HEK293 (cell line): ENCODE results near the gene NAE1.

ENCODE experiments used
- CTCF ChIA-PET: fragments of 350-600 bp; formaldehyde crosslinking; extraction: SDS; loops from one replicate; lab custom pipeline; 2021; ENCODE audit warnings: antibody characterized with exemption; lab: Yijun Ruan, JAX
- POLR2A ChIA-PET: fragments of 300-600 bp; formaldehyde crosslinking; extraction: SDS; loops from one replicate; lab custom pipeline; 2020; ENCODE audit warnings: antibody characterized with exemption, inconsistent platforms; lab: Yijun Ruan, JAX
- H3K27ac ChIP-seq: fragments of 200-500 bp; sonication (Bioruptor generic); 2 replicates; pipeline ENCODE4 v1.5.1; 2014; ENCODE audit warnings: low read depth, low read length, control low read depth, inconsistent platforms; ENCODE audit errors: extremely low read depth
- H3K36me3 ChIP-seq, 2 experiments: fragments of 200-500 bp in 1 of 2; sonication (Bioruptor generic) in 1 of 2; 1 replicate in 1 of 2; 2 replicates in 1 of 2; pipeline ENCODE4 v1.5.1; 2014 to 2017; ENCODE audit warnings: inconsistent platforms in 2 of 2, low read length in 2 of 2; ENCODE audit not compliant: control insufficient read depth in 2 of 2, insufficient read depth in 1 of 2
- H3K4me1 ChIP-seq: fragments of 200-500 bp; sonication (Bioruptor generic); 2 replicates; pipeline ENCODE4 v1.5.1; 2014; ENCODE audit warnings: mild to moderate bottlenecking, low read length, inconsistent platforms; ENCODE audit not compliant: control insufficient read depth, insufficient read depth
- H3K4me3 ChIP-seq: 2 replicates; pipeline ENCODE4 v1.5.1; 2011; ENCODE audit warnings: low read depth, mild to moderate bottlenecking, control low read depth, low read length, moderate library complexity
- H3K9me3 ChIP-seq: fragments of 200-500 bp; sonication (Bioruptor generic); 2 replicates; pipeline ENCODE4 v1.5.1; 2014; ENCODE audit warnings: low read depth, low read length, inconsistent platforms; ENCODE audit not compliant: control insufficient read depth, insufficient read depth
- GFI1B ChIP-seq: fragments of 450-650 bp; formaldehyde crosslinking; IDR thresholded peaks from 2 replicates; pipeline ENCODE4 v1.5.1; 2016; ENCODE audit warnings: missing biosample characterization, missing genetic modification characterization
- GLI4 ChIP-seq: fragments of 450-650 bp; formaldehyde crosslinking; IDR thresholded peaks from 2 replicates; pipeline ENCODE4 v1.5.1; 2016; ENCODE audit warnings: missing biosample characterization, missing genetic modification characterization
- HOXA7 ChIP-seq: sonication (generic); formaldehyde crosslinking; IDR thresholded peaks from 2 replicates; pipeline ENCODE4 v1.8.1; 2022; ENCODE audit warnings: missing genetic modification reagents, borderline replicate concordance
- OVOL3 ChIP-seq: fragments of 450-650 bp; formaldehyde crosslinking; IDR thresholded peaks from 2 replicates; pipeline ENCODE4 v1.5.1; 2016; ENCODE audit warnings: missing biosample characterization, missing genetic modification characterization
- PBX3 ChIP-seq: sonication (generic); formaldehyde crosslinking; IDR thresholded peaks from 2 replicates; pipeline ENCODE4 v1.8.1; 2022; ENCODE audit warnings: mild to moderate bottlenecking, moderate library complexity, missing genetic modification reagents
- SCRT1 ChIP-seq: fragments of 450-650 bp; formaldehyde crosslinking; IDR thresholded peaks from 2 replicates; pipeline ENCODE4 v1.5.1; 2016; ENCODE audit warnings: missing biosample characterization, missing genetic modification characterization, borderline replicate concordance
- SETDB1 ChIP-seq: IDR thresholded peaks from one replicate; pipeline ENCODE4 v1.6.1; 2017; ENCODE audit warnings: mild to moderate bottlenecking, low read length, moderate library complexity, mixed read lengths; ENCODE audit not compliant: insufficient read length
- ZBTB20 ChIP-seq: fragments of 450-650 bp; formaldehyde crosslinking; IDR thresholded peaks from 2 replicates; pipeline ENCODE4 v1.5.1; 2016; ENCODE audit warnings: missing biosample characterization, missing genetic modification characterization
- ZNF114 ChIP-seq: fragments of 450-650 bp; formaldehyde crosslinking; IDR thresholded peaks from 2 replicates; pipeline ENCODE4 v1.5.0; 2017; ENCODE audit warnings: missing biosample characterization, missing genetic modification characterization
- ZNF140 ChIP-seq: fragments of 450-650 bp; formaldehyde crosslinking; IDR thresholded peaks from 2 replicates; pipeline ENCODE4 v1.5.1; 2016; ENCODE audit warnings: missing biosample characterization, missing genetic modification characterization
- ZNF239 ChIP-seq: fragments of 450-650 bp; formaldehyde crosslinking; IDR thresholded peaks from 2 replicates; pipeline ENCODE4 v1.5.1; 2016; ENCODE audit warnings: missing biosample characterization, missing genetic modification characterization
- ZNF248 ChIP-seq: fragments of 450-650 bp; formaldehyde crosslinking; IDR thresholded peaks from 2 replicates; pipeline ENCODE4 v1.5.1; 2017; ENCODE audit warnings: missing biosample characterization, missing genetic modification characterization
- ZNF26 ChIP-seq: fragments of 450-650 bp; formaldehyde crosslinking; IDR thresholded peaks from 2 replicates; pipeline ENCODE4 v1.5.1; 2016; ENCODE audit warnings: missing biosample characterization, missing genetic modification characterization
- ZNF266 ChIP-seq: fragments of 450-650 bp; formaldehyde crosslinking; IDR thresholded peaks from 2 replicates; pipeline ENCODE4 v1.5.1; 2016; ENCODE audit warnings: missing biosample characterization, missing genetic modification characterization, low read depth
- ZNF335 ChIP-seq: fragments of 450-650 bp; formaldehyde crosslinking; conservative IDR thresholded peaks from 2 replicates; pipeline ENCODE4 v1.5.1; 2016; ENCODE audit warnings: missing biosample characterization, missing genetic modification characterization
- ZNF416 ChIP-seq: fragments of 450-650 bp; formaldehyde crosslinking; IDR thresholded peaks from 2 replicates; pipeline ENCODE4 v1.5.1; 2016; ENCODE audit warnings: missing biosample characterization, missing genetic modification characterization
- ZNF510 ChIP-seq: fragments of 450-650 bp; formaldehyde crosslinking; IDR thresholded peaks from 2 replicates; pipeline ENCODE4 v1.5.1; 2018; ENCODE audit warnings: mild to moderate bottlenecking, missing genetic modification characterization, missing biosample characterization; ENCODE audit not compliant: insufficient replicate concordance
- ZNF518A ChIP-seq: fragments of 450-650 bp; formaldehyde crosslinking; conservative IDR thresholded peaks from 2 replicates; pipeline ENCODE4 v1.5.1; 2016; ENCODE audit warnings: low read depth, missing biosample characterization, missing genetic modification characterization
- ZNF521 ChIP-seq: fragments of 450-650 bp; formaldehyde crosslinking; IDR thresholded peaks from 2 replicates; pipeline ENCODE4 v1.5.1; 2017; ENCODE audit warnings: missing biosample characterization, mild to moderate bottlenecking, missing genetic modification characterization
- ZNF549 ChIP-seq: fragments of 450-650 bp; IDR thresholded peaks from 2 replicates; pipeline ENCODE4 v1.5.1; 2018; ENCODE audit warnings: missing biosample characterization, missing genetic modification characterization, mild to moderate bottlenecking, inconsistent platforms, moderate library complexity
- ZNF561 ChIP-seq: fragments of 450-650 bp; IDR thresholded peaks from 2 replicates; pipeline ENCODE4 v1.5.1; 2018; ENCODE audit warnings: missing biosample characterization, missing genetic modification characterization, borderline replicate concordance
- ZNF600 ChIP-seq: fragments of 450-650 bp; formaldehyde crosslinking; IDR thresholded peaks from 2 replicates; pipeline ENCODE4 v1.5.1; 2016; ENCODE audit warnings: missing biosample characterization, missing genetic modification characterization
- ZNF626 ChIP-seq: fragments of 450-650 bp; sonication (Bioruptor Pico); formaldehyde crosslinking; IDR thresholded peaks from 2 replicates; pipeline ENCODE4 v1.5.1; 2018; ENCODE audit warnings: missing biosample characterization, missing genetic modification characterization, inconsistent platforms
- ZNF830 ChIP-seq: fragments of 450-650 bp; IDR thresholded peaks from 2 replicates; pipeline ENCODE4 v1.5.0; 2018; ENCODE audit warnings: missing biosample characterization, missing genetic modification characterization, low read depth, mild to moderate bottlenecking, moderate library complexity
- ZSCAN18 ChIP-seq: fragments of 450-650 bp; formaldehyde crosslinking; IDR thresholded peaks from 2 replicates; pipeline ENCODE4 v1.5.1; 2016; ENCODE audit warnings: missing biosample characterization, missing genetic modification characterization

NAE1 gene

GRCh38 chr16:66840883-66841282 lies 10.1 kb upstream of the NAE1 start:
- no peak overlapping the region for H3K27ac ChIP-seq
- no peaks in the 10 kb centered on the region for H3K36me3 ChIP-seq
- no peak overlapping the region for H3K4me3 ChIP-seq
- H3K4me1 ChIP-seq = no peaks in the 10 kb centered on the region
- H3K9me3 ChIP-seq = no peaks in the 10 kb centered on the region
- ChIA-PET POLR2A (interaction anchor here (0.8 kb wide), 1 partner anchor 9 kb away, joined by 6 read pairs; no protein-coding TSS in a partner anchor), CTCF (interaction anchor here (2.8 kb wide), 1 partner anchor 26 kb away, joined by 10 read pairs; no protein-coding TSS in a partner anchor)
- TF ChIP-seq GLI4 (tag by site-specific recombination) (no peak), ZSCAN18 (no peak), GFI1B (no peak), ZNF416 (tag by site-specific recombination) (no peak), ZNF561 (no peak), SCRT1 (no peak), ZNF518A (tag by site-specific recombination) (no peak), OVOL3 (tag by site-specific recombination) (no peak), ZNF521 (tag by site-specific recombination) (no peak), HOXA7 (CRISPR knock-in tag) (no peak), ZBTB20 (tag by site-specific recombination) (no peak), ZNF830 (tag by site-specific recombination) (no peak), SETDB1 (no peak), ZNF626 (no peak), ZNF140 (tag by site-specific recombination) (no peak), ZNF510 (no peak), ZNF266 (no peak)

GRCh38 chr16:66834746-66835145 lies 4.0 kb upstream of the NAE1 start:
- Histone ChIP-seq H3K27ac (no peak overlapping the region), H3K4me1 (no peaks in the 10 kb centered on the region), H3K36me3 (no peaks in the 10 kb centered on the region), H3K4me3 (no peak overlapping the region), H3K9me3 (no peaks in the 10 kb centered on the region)
- POLR2A ChIA-PET = interaction anchor here (0.8 kb wide), 1 partner anchor 30 kb away, joined by 4 read pairs; no protein-coding TSS in a partner anchor
- CTCF ChIA-PET = interaction anchor here (0.6 to 3.8 kb wide), 5 partner anchors 34 to 786 kb away, joined by 3 to 21 read pairs (median 5); no protein-coding TSS in a partner anchor
- TF ChIP-seq ZNF549 (tag by site-specific recombination) (no peak), ZNF26 (tag by site-specific recombination) (no peak), ZNF335 (tag by site-specific recombination) (no peak), ZNF239 (no peak), ZNF600 (tag by site-specific recombination) (no peak), ZNF114 (tag by site-specific recombination) (no peak), PBX3 (CRISPR knock-in tag) (no peak), ZNF510 (no peak), ZNF248 (tag by site-specific recombination) (no peak)
